Subcutaneous adipose tissue (tissue), 4 donors: ENCODE measurements around the gene NAP1L4. TPM values are rescaled to one million over a fixed set of nuclear protein-coding genes. Genes with fewer than 3 reads are reported as not detected.

ENCODE experiments used
- total RNA-seq, 4 donors: library from RNA; depleted of rRNA; stranded (reverse); fragments of >200 nt; gene quantifications; one replicate each; pipeline ENCODE4 v1.1.0, GENCODE V29; 2016
- TF ChIP-seq, protein P1 (sequence below): fragments of 450-650 bp; IDR thresholded peaks from one replicate; pipeline ENCODE4 v1.5.1; 2016; ENCODE audit warnings: low read depth, mild to moderate bottlenecking, control low read depth, antibody characterized with exemption, moderate library complexity

NAP1L4 gene
- total RNA-seq, 4 donors from 2014 or later, result 92.3 to 108 (median 94.9) TPM

DNA sequence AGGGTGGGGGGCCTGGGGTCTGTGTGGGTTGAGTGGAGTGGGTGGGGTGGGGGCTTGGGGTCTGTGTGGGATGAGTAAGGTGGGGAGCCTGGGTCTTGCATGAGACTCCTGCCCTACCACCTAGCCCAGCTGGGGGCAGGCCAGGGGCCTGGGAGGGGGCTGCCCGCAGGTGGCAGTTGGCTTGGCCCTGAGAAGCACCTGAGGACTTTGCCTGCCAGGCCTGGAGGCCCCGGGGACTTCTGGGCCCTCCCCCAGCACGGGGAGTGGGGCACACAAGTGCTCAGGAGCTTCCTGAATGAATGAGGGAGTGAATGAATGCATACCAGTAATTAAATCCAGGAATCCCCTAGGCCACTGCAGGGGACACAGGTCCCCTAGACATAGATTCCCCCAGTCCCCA lies 69.5 kb downstream of the NAP1L4 start:
- TF ChIP-seq, protein P1, sequence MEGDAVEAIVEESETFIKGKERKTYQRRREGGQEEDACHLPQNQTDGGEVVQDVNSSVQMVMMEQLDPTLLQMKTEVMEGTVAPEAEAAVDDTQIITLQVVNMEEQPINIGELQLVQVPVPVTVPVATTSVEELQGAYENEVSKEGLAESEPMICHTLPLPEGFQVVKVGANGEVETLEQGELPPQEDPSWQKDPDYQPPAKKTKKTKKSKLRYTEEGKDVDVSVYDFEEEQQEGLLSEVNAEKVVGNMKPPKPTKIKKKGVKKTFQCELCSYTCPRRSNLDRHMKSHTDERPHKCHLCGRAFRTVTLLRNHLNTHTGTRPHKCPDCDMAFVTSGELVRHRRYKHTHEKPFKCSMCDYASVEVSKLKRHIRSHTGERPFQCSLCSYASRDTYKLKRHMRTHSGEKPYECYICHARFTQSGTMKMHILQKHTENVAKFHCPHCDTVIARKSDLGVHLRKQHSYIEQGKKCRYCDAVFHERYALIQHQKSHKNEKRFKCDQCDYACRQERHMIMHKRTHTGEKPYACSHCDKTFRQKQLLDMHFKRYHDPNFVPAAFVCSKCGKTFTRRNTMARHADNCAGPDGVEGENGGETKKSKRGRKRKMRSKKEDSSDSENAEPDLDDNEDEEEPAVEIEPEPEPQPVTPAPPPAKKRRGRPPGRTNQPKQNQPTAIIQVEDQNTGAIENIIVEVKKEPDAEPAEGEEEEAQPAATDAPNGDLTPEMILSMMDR, result no peak

DNA sequence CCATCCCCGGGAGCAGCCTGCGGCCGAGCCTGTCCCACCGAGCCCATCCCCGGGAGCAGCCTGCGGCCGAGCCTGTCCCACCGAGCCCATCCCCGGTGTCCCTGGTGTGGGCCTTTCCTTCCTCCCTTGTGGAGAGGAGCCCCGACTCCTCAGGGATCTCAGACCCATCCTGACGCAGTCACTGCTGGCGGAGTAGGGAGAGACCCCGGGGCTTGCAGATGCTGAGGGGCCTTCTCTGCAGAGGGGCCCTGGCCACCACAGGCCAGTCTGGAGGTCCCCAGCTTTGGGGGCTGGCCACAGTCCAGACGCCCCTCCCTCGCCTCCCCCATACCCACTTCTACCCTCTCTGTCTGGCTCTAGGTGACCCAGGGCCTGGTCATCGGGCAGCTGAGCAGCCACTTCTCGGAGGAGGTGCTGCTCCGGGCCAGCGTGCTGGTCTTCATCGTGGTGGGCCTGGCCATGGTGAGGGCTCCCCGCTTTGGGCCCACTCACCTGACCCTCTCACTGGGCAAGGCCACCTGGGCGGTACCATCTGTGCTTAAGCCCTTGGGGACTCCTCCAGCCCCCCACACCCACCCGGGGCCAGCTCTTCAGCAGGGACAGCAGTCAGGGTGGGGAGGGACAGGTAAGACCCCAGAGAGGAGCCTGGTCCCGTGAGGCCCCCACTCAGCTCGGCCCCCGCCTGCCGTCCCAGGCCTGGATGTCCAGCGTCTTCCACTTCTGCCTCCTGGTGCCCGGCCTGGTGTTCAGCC lies 70.2 kb downstream of the NAP1L4 start:
- TF ChIP-seq, protein P1, result no peak

DNA sequence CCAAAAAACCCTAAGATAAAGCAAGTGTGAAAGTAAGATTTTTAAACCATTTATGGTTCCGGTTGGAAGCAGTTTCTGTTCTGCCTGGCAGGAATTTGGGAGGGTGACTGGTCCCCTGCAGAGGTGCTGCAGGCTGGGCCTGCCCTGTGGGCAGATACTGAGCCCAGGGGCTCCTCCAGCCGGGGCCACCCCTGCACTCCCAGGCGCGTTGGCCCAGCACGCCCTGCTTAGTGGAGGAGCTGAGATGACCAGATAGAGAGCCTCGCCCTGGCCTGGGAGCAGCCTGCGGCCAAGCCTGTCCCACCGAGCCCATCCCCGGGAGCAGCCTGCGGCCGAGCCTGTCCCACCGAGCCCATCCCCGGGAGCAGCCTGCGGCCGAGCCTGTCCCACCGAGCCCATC lies 70.9 kb downstream of the NAP1L4 start:
- TF ChIP-seq, protein P1, result no peak

DNA sequence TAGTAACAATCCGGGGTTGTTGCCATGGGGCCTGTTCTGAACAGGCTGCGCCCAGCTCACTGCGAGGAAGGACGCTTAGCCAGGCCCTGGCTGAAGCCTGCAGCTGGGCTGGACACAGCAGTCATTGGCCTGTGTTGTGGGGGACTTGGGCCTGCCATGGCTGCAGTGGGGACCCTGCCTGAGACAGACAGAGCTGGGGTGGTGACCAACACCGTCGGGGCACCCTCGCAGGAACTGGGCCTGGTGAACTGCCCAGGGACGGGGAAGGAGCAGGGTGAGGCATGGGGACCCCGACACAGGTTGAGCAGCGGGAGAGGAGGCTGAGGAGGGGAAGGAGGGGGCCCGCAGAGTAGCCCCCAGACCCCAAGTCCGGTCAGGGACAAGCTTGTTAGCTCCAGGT lies 71.8 kb downstream of the NAP1L4 start:
- TF ChIP-seq, protein P1, result no peak

DNA sequence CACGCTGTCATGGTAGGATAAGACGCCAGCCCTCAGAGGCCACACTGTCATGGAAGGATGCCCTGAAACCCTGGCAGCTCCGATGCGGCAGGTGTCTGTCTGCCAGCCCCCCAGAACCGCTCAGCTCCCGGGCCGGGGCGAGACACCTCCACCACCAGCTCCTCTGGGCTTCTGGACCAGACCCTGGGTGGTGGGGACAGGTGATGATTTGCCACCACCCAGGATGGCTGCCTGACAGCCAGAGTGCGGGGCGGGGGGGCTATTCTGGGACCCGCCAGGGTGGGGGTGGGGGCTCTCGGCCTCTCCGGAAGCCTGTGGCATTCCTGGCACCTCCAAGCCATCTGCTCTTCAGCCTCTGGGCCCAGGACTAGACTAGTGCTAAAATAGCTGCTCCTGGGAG lies 72.3 kb downstream of the NAP1L4 start:
- TF ChIP-seq, protein P1, result no peak

DNA sequence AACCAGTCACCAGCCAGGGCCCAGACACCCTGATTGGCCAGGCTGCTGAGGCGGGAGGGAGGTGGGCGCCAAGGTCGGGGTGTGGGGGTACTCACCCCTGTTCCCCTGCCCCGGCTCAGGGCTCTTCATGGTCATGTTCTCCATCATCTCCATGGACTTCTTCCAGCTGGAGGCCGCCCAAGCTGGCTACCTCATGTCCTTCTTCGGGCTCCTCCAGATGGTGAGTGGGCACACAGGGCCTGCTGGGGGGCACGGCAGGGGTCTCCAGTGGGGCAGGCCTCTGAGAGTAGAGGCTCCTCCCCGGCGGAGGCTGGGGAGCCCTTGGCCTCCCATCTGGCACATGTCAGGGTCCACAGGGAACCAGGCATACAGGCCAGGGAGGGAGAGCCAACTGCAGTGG lies 72.9 kb downstream of the NAP1L4 start:
- TF ChIP-seq, protein P1, result no peak

DNA sequence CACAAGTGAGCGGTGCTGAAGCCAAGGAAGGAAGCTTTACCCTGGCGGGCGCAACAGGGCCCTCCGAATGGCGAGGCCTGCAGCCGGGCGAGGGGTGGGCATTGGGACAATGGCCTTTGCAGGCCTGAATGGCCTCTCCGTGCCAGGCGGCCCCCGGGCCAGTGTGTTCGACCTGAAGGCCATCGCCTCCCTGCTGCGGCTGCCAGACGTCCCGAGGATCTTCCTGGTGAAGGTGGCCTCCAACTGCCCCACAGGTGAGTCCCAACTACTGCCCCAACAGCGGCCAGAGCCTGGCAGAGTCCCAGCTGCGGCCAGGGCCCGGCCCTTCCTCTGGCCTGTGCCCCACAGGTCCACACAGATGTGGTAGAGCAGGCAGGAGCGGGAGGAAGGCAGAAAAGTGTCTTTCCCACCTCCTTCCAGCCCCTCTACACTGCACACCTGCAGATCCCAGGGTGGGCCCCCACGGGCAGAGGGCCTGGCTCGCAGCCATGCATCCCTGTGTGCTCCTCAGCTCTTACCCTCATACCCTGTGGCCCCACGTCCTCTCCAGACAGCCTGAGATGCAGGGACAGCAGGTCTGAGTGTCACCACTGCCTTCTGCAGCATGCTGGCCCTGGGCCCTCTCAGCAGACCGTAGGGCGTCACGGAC lies 74.2 kb downstream of the NAP1L4 start:
- TF ChIP-seq, protein P1, result no peak
